ENCODE results near the gene EPM2AIP1. TPM values are rescaled to one million over a fixed set of nuclear protein-coding genes. Genes with fewer than 3 reads are reported as not detected.

Gene EPM2AIP1
- total and polyA plus RNA-seq, 12 donors: 6.1 to 36.3 (median 27.4) TPM

GRCh38 chr3:37039161-37039846, 46.4 kb upstream of the EPM2AIP1 start:
- no peak overlapping the region for H3K4me3 ChIP-seq
- H3K27me3 ChIP-seq: no peaks in the 10 kb centered on the region
- TF ChIP-seq CTCF (IDR thresholded peaks at IDR 0.05): no peak
- H3K36me3 ChIP-seq: peaks cover 0 to 98% (median 33%) of the 10 kb centered on the region in 9 donors
- DNase-seq (no peak), ATAC-seq (no peak)
- peak overlapping the region in 1 of 10 donors; percentile 1 for H3K27ac ChIP-seq
- H3K4me1 ChIP-seq: peaks cover 0 to 20% (median 6%) of the 10 kb centered on the region in 9 donors
- intact Hi-C loops (cut with DNase I): no loop called here
- peaks cover 0 to 19% (median 9%) of the 10 kb centered on the region in 11 donors for H3K9me3 ChIP-seq
- 90 to 99% methylated on average over 1 of the region's 1 CpG for WGBS, 2 donors

GRCh38 chr3:37037352-37037751, 44.4 kb upstream of the EPM2AIP1 start:
- no peak for DNase-seq
- intact Hi-C loops (cut with DNase I): no loop called here
- Histone ChIP-seq H3K4me1 (peaks cover 0 to 25% (median 10%) of the 10 kb centered on the region in 9 donors), H3K4me3 (no peak overlapping the region), H3K27me3 (no peaks in the 10 kb centered on the region), H3K9me3 (peaks cover 0 to 19% (median 9%) of the 10 kb centered on the region in 11 donors), H3K36me3 (peaks cover 0 to 97% (median 38%) of the 10 kb centered on the region in 9 donors), H3K27ac (no peak overlapping the region)
- no peak for TF ChIP-seq CTCF (IDR thresholded peaks at IDR 0.05)
- WGBS, 2 donors: 99% methylated on average over 3 of the region's 3 CpGs
- no peak for ATAC-seq

- WGBS, 2 donors: 64 to 68% methylated on average over 10 of the region's 10 CpGs
- peaks cover 17 to 57% (median 47%) of the 10 kb centered on the region in 9 donors for H3K4me1 ChIP-seq
Measured at GRCh38 chr3:37032961-37033360, 40.0 kb upstream of the EPM2AIP1 start.

More at GRCh38 chr3:37032961-37033360, 40.0 kb upstream of the EPM2AIP1 start:
- Histone ChIP-seq H3K27me3 (no peaks in the 10 kb centered on the region), H3K9me3 (peaks cover 0 to 19% (median 9%) of the 10 kb centered on the region in 11 donors), H3K4me3 (no peak overlapping the region), H3K36me3 (peaks cover 0 to 100% (median 13%) of the 10 kb centered on the region in 9 donors), H3K27ac (peak overlapping the region in 9 of 10 donors; percentile 7 to 80 (median 67))
- no peak for TF ChIP-seq CTCF (IDR thresholded peaks at IDR 0.05)
- DNase-seq (peak in 1 of 2 donors; percentile 46), ATAC-seq (peak in 7 of 8 donors; percentile 64 to 82 (median 66))
- intact Hi-C loops (cut with DNase I): no loop called here

Data from heart right ventricle (tissue), 16 donors.